22Rv1 (cell line): ENCODE results near the gene MAPT.

Source experiments
- H3K27ac ChIP-seq: fragments of 450-650 bp; 2 replicates; pipeline ENCODE4 v1.5.1; 2017
- CTCF ChIP-seq: fragments of 450-650 bp; IDR thresholded peaks from 2 replicates; pipeline ENCODE4 v1.5.1; 2017; ENCODE audit warnings: mild to moderate bottlenecking
- ZFX ChIP-seq: fragments of 450-650 bp; IDR thresholded peaks from 2 replicates; pipeline ENCODE4 v1.6.1; 2017; ENCODE audit warnings: antibody characterized with exemption, borderline replicate concordance

The MAPT gene

GRCh38 chr17:46064460-46064859 lies 170.1 kb downstream of the MAPT start:
- no peak overlapping the region for H3K27ac ChIP-seq
- TF ChIP-seq ZFX: no peak
- TF ChIP-seq CTCF: no peak

GRCh38 chr17:46071796-46072195 lies 177.4 kb downstream of the MAPT start:
- H3K27ac ChIP-seq: no peak overlapping the region

GRCh38 chr17:46072998-46073397 lies 178.6 kb downstream of the MAPT start:
- H3K27ac ChIP-seq: no peak overlapping the region
- TF ChIP-seq ZFX: no peak
- TF ChIP-seq CTCF: no peak

More at GRCh38 chr17:46071796-46072195, 177.4 kb downstream of the MAPT start:
- TF ChIP-seq ZFX (no peak), CTCF (no peak)

- TF ChIP-seq ZFX (no peak), CTCF (no peak)
- no peak overlapping the region for H3K27ac ChIP-seq
Measured at GRCh38 chr17:46074540-46074939, 180.2 kb downstream of the MAPT start.
